T-helper 9 cell (primary cell): ENCODE data around the gene RNASE2.
"Not testable (repeated sequence)": the region's sequence is repeated elsewhere in the genome, so short reads cannot be mapped to it uniquely, and the experiment has no call there.

Source experiments
- DNase-seq: peaks from one replicate; pipeline ENCODE4 v3.0.0-alpha.2; 2020
- total RNA-seq, 2 donors: gene quantifications; one replicate each; lab custom pipeline; 2026; lab: John Stamatoyannopoulos, UW

Gene RNASE2
- 0 reads per million in 2 donors for total RNA-seq

- DNase-seq, result not testable (repeated sequence)
Measured at GRCh38 chr14:20954736-20955537, at the start of gene RNASE2. Gene RNASE2 (plus strand): TSS chr14:20955487. CDS start chr14:20955772, 285 bp downstream.

- DNase-seq, result no peak
Measured at GRCh38 chr14:20905676-20906075, 49.6 kb upstream of the RNASE2 start.

- no peak for DNase-seq
Measured at GRCh38 chr14:20907214-20907613, 48.1 kb upstream of the RNASE2 start.

- DNase-seq, result not testable (repeated sequence)
Measured at GRCh38 chr14:20910822-20911221, 44.5 kb upstream of the RNASE2 start.

- not testable (repeated sequence) for DNase-seq
Measured at GRCh38 chr14:20919038-20919756, 36.1 kb upstream of the RNASE2 start.

- not testable (repeated sequence) for DNase-seq
Measured at GRCh38 chr14:20923766-20924297, 31.5 kb upstream of the RNASE2 start.

- no peak for DNase-seq
Measured at GRCh38 chr14:20934148-20934762, 21.0 kb upstream of the RNASE2 start.

GRCh38 chr14:20935303-20935984 is 19.8 kb upstream of the RNASE2 start:
- no peak for DNase-seq

GRCh38 chr14:20945146-20945545 is 10.1 kb upstream of the RNASE2 start:
- DNase-seq, result not testable (repeated sequence)

- not testable (repeated sequence) for DNase-seq
Measured at GRCh38 chr14:20946707-20947106, 8.6 kb upstream of the RNASE2 start.

- DNase-seq, result not testable (repeated sequence)
Measured at GRCh38 chr14:20955538-20955873, 219 bp downstream of the RNASE2 start.

- no peak for DNase-seq
Measured at GRCh38 chr14:20956376-20956976, 1.2 kb downstream of the RNASE2 start.

- DNase-seq, result not testable (repeated sequence)
Measured at GRCh38 chr14:20958946-20959345, 3.7 kb downstream of the RNASE2 start.

- DNase-seq, result no peak
Measured at GRCh38 chr14:20969336-20969735, 14.0 kb downstream of the RNASE2 start.

GRCh38 chr14:20970647-20970982 is 15.3 kb downstream of the RNASE2 start:
- DNase-seq, result no peak

GRCh38 chr14:20970983-20971704 is 15.9 kb downstream of the RNASE2 start:
- DNase-seq, result peak; percentile 74

GRCh38 chr14:20971705-20972021 is 16.4 kb downstream of the RNASE2 start:
- no peak for DNase-seq

GRCh38 chr14:20973501-20973900 is 18.2 kb downstream of the RNASE2 start:
- DNase-seq, result no peak

GRCh38 chr14:20976291-20976690 is 21.0 kb downstream of the RNASE2 start:
- no peak for DNase-seq

- DNase-seq, result no peak
Measured at GRCh38 chr14:20978687-20979086, 23.4 kb downstream of the RNASE2 start.

GRCh38 chr14:20980906-20981305 is 25.6 kb downstream of the RNASE2 start:
- DNase-seq, result no peak
